Heart left ventricle (tissue), 16 donors: ENCODE data around the gene TXNDC15. TPM values are rescaled to one million over a fixed set of nuclear protein-coding genes. Genes with fewer than 3 reads are reported as not detected.
"Not testable (repeated sequence)": the region's sequence is repeated elsewhere in the genome, so short reads cannot be mapped to it uniquely, and the experiment has no call there.

ENCODE experiments used
- ATAC-seq, 4 donors: fragments of 200-7000 bp; cut with Tn5 transposase; one replicate each; pipeline ENCODE4 v1.9.1; 2020 to 2022; ENCODE audit warnings: moderate library complexity in 4 of 4, mild to moderate bottlenecking in 3 of 4, moderate number of reproducible peaks in 1 of 4
- DNase-seq, 5 donors: peaks; one replicate each; pipeline ENCODE4 v3.0.0-alpha.2; 2020
- H3K27ac ChIP-seq, 12 donors: fragments of 200-600 bp; sonication (generic) in 4 of 12; one replicate each; pipeline versions ENCODE4 v1.5.0 to v1.8.0; 2016 to 2022; ENCODE audit warnings: mild to moderate bottlenecking in 2 of 12
- H3K27me3 ChIP-seq, 9 donors: fragments of 200-600 bp; sonication (generic) in 2 of 9; one replicate each; pipeline versions ENCODE4 v1.5.1 to v1.8.0; 2016 to 2022; ENCODE audit warnings: mild to moderate bottlenecking in 3 of 9
- H3K36me3 ChIP-seq, 9 donors: fragments of 200-600 bp; sonication (generic) in 2 of 9; one replicate each; pipeline versions ENCODE4 v1.5.0 to v1.8.0; 2018 to 2022; ENCODE audit warnings: mild to moderate bottlenecking in 2 of 9
- H3K4me1 ChIP-seq, 12 donors: fragments of 200-600 bp; sonication (generic) in 4 of 12; one replicate each; pipeline versions ENCODE4 v1.5.0 to v1.8.0; 2016 to 2022; ENCODE audit warnings: mild to moderate bottlenecking in 3 of 12
- H3K4me3 ChIP-seq, 12 donors: fragments of 200-600 bp; sonication (generic) in 4 of 12; one replicate each; pipeline versions ENCODE4 v1.5.0 to v1.8.0; 2017 to 2022; ENCODE audit warnings: mild to moderate bottlenecking in 9 of 12, moderate library complexity in 4 of 12
- H3K9me3 ChIP-seq, 12 donors: fragments of 200-600 bp; sonication (generic) in 4 of 12; one replicate each; pipeline versions ENCODE4 v1.5.0 to v1.8.0; 2016 to 2022; ENCODE audit warnings: mild to moderate bottlenecking in 1 of 12
- CTCF ChIP-seq, 12 donors: fragments of 200-600 bp; sonication (generic) in 4 of 12; IDR thresholded peaks; one replicate each; pipeline versions ENCODE4 v1.5.0 to v1.8.0; 2018 to 2022; ENCODE audit warnings: antibody characterized with exemption in 12 of 12, mild to moderate bottlenecking in 5 of 12
- POLR2A ChIP-seq, 2 donors: fragments of 450-650 bp; IDR thresholded peaks; one replicate each; pipeline ENCODE4 v1.6.1; 2017; ENCODE audit warnings: antibody characterized with exemption in 2 of 2, mild to moderate bottlenecking in 2 of 2, moderate library complexity in 2 of 2
- WGBS, 4 donors: extraction: QIAGEN DNeasy Blood & Tissue Kit in 2 of 4; methylation state at CpG; one replicate each; pipeline versions ENCODE4 v1.1.5 to v1.1.7; 2013 to 2018; 5-methylcytosine and 5-hydroxymethylcytosine counted together
- intact Hi-C, 10 donors: fragments of 100-400 bp; cut with DNase I; formaldehyde crosslinking; loops; one replicate each; pipeline versions ENCODE4 v1.11.1 to v1.14.2; 2022
- polyA plus RNA-seq, 2 donors: library from polyadenylated mRNA; stranded (reverse); fragments of 200-250 nt; gene quantifications; one replicate each; pipeline ENCODE4 v1.2.3, GENCODE V29; 2013
- total RNA-seq, 9 donors: library from RNA; depleted of rRNA in 2 of 9; stranded (reverse); fragments of >200 nt in 2 of 9; fragmentation: NEBNext Ultra II Directional in 3 of 9; extraction: Animal tissue kit (Norgen Biotek cat#: 25700) in 3 of 9; gene quantifications; one replicate each; pipeline versions ENCODE4 v1.1.0 to v1.2.4, GENCODE V29; 2016 to 2023
- donor health status: ischemic (EF 13 %, LVEDD 7.1; RV severe dilation, severe dysfunction).
- donor health status: healthy with polysubstance abuse.
- donor health status: DM: no; HTN: yes; CAD: no.
- donor health status: DM: no; HTN: no; CAD: no.
- donor health status: ischemic (EF 25% LVEDD 6.9; RV normal size, moderate dysfunction).
- donor health status: ischemic (EF 25% LVEDD 5.7; RV mildly dilated, moderate dysfunction).
- donor health status: healthy.
- donor health status: DM: yes; HTN: yes; CAD: no.
- donor health status: ischemic (EF 35%, LVEDD 5.7; RV mildly dilated, moderate dysfunction).
- donor health status: nonischemic (EF 11% LVEDD 7.7; RV severe dilation, severe dysfunction).
- donor health status: DM: yes; HTN: yes; CAD: no.
- donor health status: PGD.
- donor health status: ischemic (EF 29% LVEDD 5.4; RV normal size, mild dysfunction).
- donor health status: nonischemic (EF 23%, LVEDD 6.1; RV moderate dilation, normal function).

Gene TXNDC15
- total and polyA plus RNA-seq, 11 donors = 38.4 to 129 (median 55.6) TPM

- Histone ChIP-seq H3K27ac (peak overlapping the region in 1 of 12 donors; percentile 2), H3K4me1 (peaks cover 0 to 51% (median 19%) of the 10 kb centered on the region in 12 donors), H3K9me3 (no peaks in the 10 kb centered on the region), H3K36me3 (peaks cover 0 to 5% (median 0%) of the 10 kb centered on the region in 9 donors), H3K4me3 (no peak overlapping the region), H3K27me3 (no peaks in the 10 kb centered on the region)
- intact Hi-C loops = no loop called here
- TF ChIP-seq POLR2A (IDR thresholded peaks at IDR 0.05) (no peak), CTCF (IDR thresholded peaks at IDR 0.05) (no peak)
- no peak for ATAC-seq
- 84 to 89% (median 87%) methylated on average over 3 of the region's 3 CpGs for WGBS, 4 donors
- DNase-seq = no peak
Observed at GRCh38 chr5:134878403-134878802, 4.2 kb downstream of the TXNDC15 start.

- Histone ChIP-seq H3K9me3 (no peaks in the 10 kb centered on the region), H3K27me3 (no peaks in the 10 kb centered on the region), H3K4me3 (no peak overlapping the region), H3K36me3 (peaks cover 0 to 5% (median 0%) of the 10 kb centered on the region in 9 donors), H3K4me1 (peaks cover 0 to 45% (median 16%) of the 10 kb centered on the region in 12 donors), H3K27ac (no peak overlapping the region)
- DNase-seq (no peak), ATAC-seq (no peak)
- TF ChIP-seq CTCF (IDR thresholded peaks at IDR 0.05) (no peak), POLR2A (IDR thresholded peaks at IDR 0.05) (no peak)
- 47 to 72% (median 62%) methylated on average over 3 of the region's 3 CpGs for WGBS, 4 donors
- intact Hi-C loops = no loop called here
Observed at GRCh38 chr5:134879456-134879855, 5.3 kb downstream of the TXNDC15 start.

- peaks cover 0 to 33% (median 9%) of the 10 kb centered on the region in 12 donors for H3K4me1 ChIP-seq
- 66 to 78% (median 69%) methylated on average over 1 to 2 of the region's 3 CpGs for WGBS, 4 donors
- H3K27me3 ChIP-seq, H3K27ac ChIP-seq, H3K36me3 ChIP-seq, H3K4me3 ChIP-seq, intact Hi-C loops, DNase-seq, ATAC-seq, H3K9me3 ChIP-seq: not testable (repeated sequence)
Observed at GRCh38 chr5:134880937-134881336, 6.8 kb downstream of the TXNDC15 start.

- H3K4me3 ChIP-seq, H3K27me3 ChIP-seq, ATAC-seq, intact Hi-C loops, DNase-seq, H3K9me3 ChIP-seq, H3K27ac ChIP-seq, H3K36me3 ChIP-seq: not testable (repeated sequence)
- H3K4me1 ChIP-seq = peaks cover 0 to 28% (median 6%) of the 10 kb centered on the region in 12 donors
- 90 to 96% (median 95%) methylated on average over 2 to 28 of the region's 30 CpGs; no CpG with 5 or more reads in 1 of the 4 donors for WGBS, 4 donors
Observed at GRCh38 chr5:134881711-134882110, 7.5 kb downstream of the TXNDC15 start.

GRCh38 chr5:134887593-134888159 lies 13.5 kb downstream of the TXNDC15 start:
- intact Hi-C loops = no loop called here

More at GRCh38 chr5:134887593-134888159, 13.5 kb downstream of the TXNDC15 start:
- Histone ChIP-seq H3K27ac (no peak overlapping the region), H3K36me3 (peaks cover 0 to 42% (median 30%) of the 10 kb centered on the region in 9 donors), H3K27me3 (no peaks in the 10 kb centered on the region), H3K9me3 (peaks cover 0 to 3% (median 0%) of the 10 kb centered on the region in 12 donors), H3K4me3 (no peak overlapping the region), H3K4me1 (peaks cover 0 to 4% (median 0%) of the 10 kb centered on the region in 12 donors)
- TF ChIP-seq CTCF (IDR thresholded peaks at IDR 0.05) = no peak
- TF ChIP-seq POLR2A (IDR thresholded peaks at IDR 0.05) = no peak
- WGBS, 4 donors = 86 to 92% (median 89%) methylated on average over 14 of the region's 14 CpGs
- DNase-seq (no peak), ATAC-seq (no peak)
